ENCODE measurements around the gene KCNAB2.

GRCh38 chr1:6016191-6016865 lies 29.4 kb upstream of the KCNAB2 start:
- TF ChIP-seq CTCF (IDR thresholded peaks at IDR 0.05): no peak
- TF ChIP-seq ZFX (IDR thresholded peaks at IDR 0.05; ENCODE audit: borderline replicate concordance): no peak
